ENCODE measurements around the gene KMT2D. TPM values are rescaled to one million over a fixed set of nuclear protein-coding genes. Genes with fewer than 3 reads are reported as not detected.

Gene KMT2D
- total RNA-seq, 1 donor = 24.6 TPM

GRCh38 chr12:49030714-49031572 is 29.7 kb downstream of the KMT2D start:
- Histone ChIP-seq H3K36me3 (ENCODE audit: insufficient read depth, low read length) (peaks cover 88% of the 10 kb centered on the region), H3K27me3 (ENCODE audit: insufficient read depth, low read length) (no peaks in the 10 kb centered on the region), H3K4me2 (ENCODE audit: insufficient read depth, low read length) (no peak overlapping the region), H3K27ac (ENCODE audit: low read depth, low read length) (no peak overlapping the region), H3K79me2 (ENCODE audit: insufficient read depth, low read length) (peaks cover 6% of the 10 kb centered on the region), H3K4me3 (ENCODE audit: insufficient read depth, low read length) (no peak overlapping the region), H2AFZ (ENCODE audit: low read length) (no peak overlapping the region), H4K20me1 (ENCODE audit: insufficient read depth, low read length) (peaks cover 18% of the 10 kb centered on the region), H3K4me1 (ENCODE audit: insufficient read depth, low read length) (no peaks in the 10 kb centered on the region), H3K9me3 (ENCODE audit: low read depth, low read length) (no peaks in the 10 kb centered on the region)
- TF ChIP-seq, protein P1, sequence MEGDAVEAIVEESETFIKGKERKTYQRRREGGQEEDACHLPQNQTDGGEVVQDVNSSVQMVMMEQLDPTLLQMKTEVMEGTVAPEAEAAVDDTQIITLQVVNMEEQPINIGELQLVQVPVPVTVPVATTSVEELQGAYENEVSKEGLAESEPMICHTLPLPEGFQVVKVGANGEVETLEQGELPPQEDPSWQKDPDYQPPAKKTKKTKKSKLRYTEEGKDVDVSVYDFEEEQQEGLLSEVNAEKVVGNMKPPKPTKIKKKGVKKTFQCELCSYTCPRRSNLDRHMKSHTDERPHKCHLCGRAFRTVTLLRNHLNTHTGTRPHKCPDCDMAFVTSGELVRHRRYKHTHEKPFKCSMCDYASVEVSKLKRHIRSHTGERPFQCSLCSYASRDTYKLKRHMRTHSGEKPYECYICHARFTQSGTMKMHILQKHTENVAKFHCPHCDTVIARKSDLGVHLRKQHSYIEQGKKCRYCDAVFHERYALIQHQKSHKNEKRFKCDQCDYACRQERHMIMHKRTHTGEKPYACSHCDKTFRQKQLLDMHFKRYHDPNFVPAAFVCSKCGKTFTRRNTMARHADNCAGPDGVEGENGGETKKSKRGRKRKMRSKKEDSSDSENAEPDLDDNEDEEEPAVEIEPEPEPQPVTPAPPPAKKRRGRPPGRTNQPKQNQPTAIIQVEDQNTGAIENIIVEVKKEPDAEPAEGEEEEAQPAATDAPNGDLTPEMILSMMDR (IDR thresholded peaks at IDR 0.05; ENCODE audit: extremely low read depth, low read depth, low read length) = no peak
- peak; percentile 69 for DNase-seq (ENCODE audit: insufficient read length, low spot score, missing footprints)

DNA sequence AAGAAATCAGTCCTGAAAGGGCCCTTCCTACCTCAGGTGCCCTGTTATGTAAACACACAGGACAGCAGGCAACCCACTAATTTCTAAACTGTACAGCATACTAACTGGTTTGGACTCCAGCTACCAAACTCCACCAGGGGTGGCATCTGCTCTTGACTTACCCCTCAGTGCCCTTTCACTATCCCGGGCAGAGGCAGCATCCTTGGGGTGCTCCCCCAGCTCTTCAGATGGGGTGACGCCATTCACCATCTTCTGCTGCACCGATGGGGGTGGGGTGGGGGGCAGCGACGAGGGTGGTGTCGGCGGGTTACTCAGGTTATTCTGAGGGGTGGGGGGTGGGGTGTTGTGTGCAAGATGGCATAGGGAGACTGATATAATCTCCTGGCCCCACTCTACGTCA is 30.5 kb downstream of the KMT2D start:
- Histone ChIP-seq H3K27me3 (ENCODE audit: insufficient read depth, low read length) (no peaks in the 10 kb centered on the region), H3K27ac (ENCODE audit: low read depth, low read length) (no peak overlapping the region), H3K4me2 (ENCODE audit: insufficient read depth, low read length) (no peak overlapping the region), H3K79me2 (ENCODE audit: insufficient read depth, low read length) (peaks cover 9% of the 10 kb centered on the region), H2AFZ (ENCODE audit: low read length) (no peak overlapping the region), H4K20me1 (ENCODE audit: insufficient read depth, low read length) (peaks cover 19% of the 10 kb centered on the region), H3K4me1 (ENCODE audit: insufficient read depth, low read length) (no peaks in the 10 kb centered on the region), H3K9me3 (ENCODE audit: low read depth, low read length) (no peaks in the 10 kb centered on the region), H3K36me3 (ENCODE audit: insufficient read depth, low read length) (peaks cover 90% of the 10 kb centered on the region), H3K4me3 (ENCODE audit: insufficient read depth, low read length) (no peak overlapping the region)
- TF ChIP-seq, protein P1 (IDR thresholded peaks at IDR 0.05; ENCODE audit: extremely low read depth, low read depth, low read length) = no peak
- DNase-seq (ENCODE audit: insufficient read length, low spot score, missing footprints) = peak; percentile 25

DNA sequence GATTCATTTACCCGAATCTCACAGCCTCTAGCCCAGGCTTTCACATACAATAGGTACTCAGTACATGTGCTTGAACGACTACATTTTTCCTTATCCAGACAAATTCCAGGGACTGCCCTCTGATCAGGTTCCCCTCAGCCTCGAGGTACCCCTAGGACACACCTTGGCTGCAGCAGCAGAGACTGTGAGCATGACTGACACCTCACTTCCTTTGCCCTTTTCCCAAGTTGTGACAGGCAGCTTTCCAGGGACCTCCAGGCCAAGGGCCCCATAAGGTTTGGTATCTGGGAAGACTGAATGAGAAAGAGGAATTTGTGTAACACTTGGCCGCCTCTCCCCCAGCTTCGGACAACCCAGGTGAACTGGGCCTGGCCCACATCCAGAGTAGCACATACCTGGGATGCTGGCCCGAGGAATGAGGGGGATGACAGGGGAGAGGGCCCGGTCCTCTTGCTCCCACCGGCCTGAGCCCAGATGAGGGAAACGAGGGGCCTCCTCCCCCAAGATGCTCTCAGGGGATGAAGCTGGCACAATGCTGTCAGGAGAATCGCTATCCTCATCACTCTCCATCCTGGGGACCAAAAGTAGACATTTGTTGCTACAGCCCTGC is 31.8 kb downstream of the KMT2D start:
- Histone ChIP-seq H3K79me2 (ENCODE audit: insufficient read depth, low read length) (peaks cover 13% of the 10 kb centered on the region), H2AFZ (ENCODE audit: low read length) (no peak overlapping the region), H3K36me3 (ENCODE audit: insufficient read depth, low read length) (peaks cover 90% of the 10 kb centered on the region), H3K4me1 (ENCODE audit: insufficient read depth, low read length) (no peaks in the 10 kb centered on the region), H3K9me3 (ENCODE audit: low read depth, low read length) (no peaks in the 10 kb centered on the region), H4K20me1 (ENCODE audit: insufficient read depth, low read length) (peaks cover 13% of the 10 kb centered on the region), H3K27me3 (ENCODE audit: insufficient read depth, low read length) (no peaks in the 10 kb centered on the region), H3K4me3 (ENCODE audit: insufficient read depth, low read length) (no peak overlapping the region), H3K4me2 (ENCODE audit: insufficient read depth, low read length) (no peak overlapping the region), H3K27ac (ENCODE audit: low read depth, low read length) (no peak overlapping the region)
- DNase-seq (ENCODE audit: insufficient read length, low spot score, missing footprints) = peak; percentile 48
- TF ChIP-seq, protein P1 (IDR thresholded peaks at IDR 0.05; ENCODE audit: extremely low read depth, low read depth, low read length) = no peak
